ENCODE data around the gene FUT2. TPM values are rescaled to one million over a fixed set of nuclear protein-coding genes. Genes with fewer than 3 reads are reported as not detected.
A peak's percentile ranks its signal among the peaks of the same experiment; 100 is the strongest.

Gene FUT2
- total and polyA plus RNA-seq, 10 of the 15 experiments (the other 5 are each of a cell fraction or from before 2014, with no cell fraction given): 0.02 to 0.13 (median 0.07) TPM; not detected in 7

DNA sequence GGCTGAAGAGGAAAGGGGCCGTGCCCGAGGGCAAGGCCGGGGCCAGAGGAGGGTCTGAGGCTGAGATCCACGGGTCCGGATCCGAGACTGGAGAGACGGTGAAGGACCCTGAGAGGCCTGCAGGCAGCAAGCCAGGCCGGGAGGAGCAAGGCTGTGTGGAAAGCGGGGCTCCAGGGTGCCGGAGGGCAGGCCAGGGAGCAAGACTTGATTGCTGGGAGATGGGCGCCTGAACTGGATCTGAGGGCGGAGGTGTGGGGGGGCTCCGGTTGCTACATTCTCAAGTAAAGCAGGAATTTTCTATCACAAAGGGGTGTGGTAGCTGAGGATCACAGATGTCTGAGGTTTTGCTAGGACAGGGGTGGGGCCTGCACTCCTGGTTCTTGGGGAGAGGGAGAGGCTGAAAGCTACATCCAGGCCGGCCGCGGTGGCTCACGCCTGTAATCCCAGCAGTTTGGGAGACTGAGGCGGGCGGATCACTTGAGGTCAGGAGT lies 20.0 kb downstream of the FUT2 start:
- TF ChIP-seq TARDBP (IDR thresholded peaks at IDR 0.05; ENCODE audit: borderline replicate concordance) (no peak), STAT1 (conservative IDR thresholded peaks at IDR 0.05) (no peak)
- FAIRE-seq (no peak), ATAC-seq (no peak), DNase-seq (ENCODE audit: low read depth, low spot score) (no peak)
- in situ Hi-C loops (cut with MboI) (no loop called here), intact Hi-C loops (cut with micrococcal nuclease; ENCODE audit: unreplicated experiment) (no loop called here)
- Histone ChIP-seq H3K4me3 (no peak overlapping the region), H3K27me3 (replicated peaks in 1 of 2; ENCODE audit: control insufficient read depth in 2 of 2, insufficient read depth in 2 of 2, low read length in 1 of 2) (no peaks in the 10 kb centered on the region), H3K36me3 (ENCODE audit: control insufficient read depth in 2 of 2, insufficient read depth in 2 of 2, low read length in 1 of 2) (no peaks in the 10 kb centered on the region), H4K20me1 (ENCODE audit: control insufficient read depth, insufficient read depth) (no peaks in the 10 kb centered on the region), H3K79me2 (ENCODE audit: control insufficient read depth, insufficient read depth, low read length) (no peaks in the 10 kb centered on the region), H3K9ac (ENCODE audit: control insufficient read depth, insufficient read depth, low read length) (no peak overlapping the region), H2AFZ (ENCODE audit: control insufficient read depth, low read depth, low read length) (no peak overlapping the region), H3K27ac (ENCODE audit: control insufficient read depth, insufficient read depth) (no peak overlapping the region), H3K4me1 (ENCODE audit: control insufficient read depth, insufficient read depth, low read length) (peaks cover 16% of the 10 kb centered on the region), H3K4me2 (ENCODE audit: control insufficient read depth, insufficient read depth) (peak overlapping the region; percentile 89), H3K9me3 (replicated peaks; ENCODE audit: control insufficient read depth, insufficient read depth, low read length) (no peaks in the 10 kb centered on the region; the same call in 2 of the 3 replicates)
- ChIA-PET RAD21 (ENCODE audit: unreplicated experiment) (no interaction called here), SMC1A (ENCODE audit: uncharacterized antibody, unreplicated experiment) (no interaction called here), CTCF (interaction anchor here (1.8 kb wide), 1 partner anchor 40 kb away, joined by 6 read pairs; no protein-coding TSS in a partner anchor), POLR2A (no interaction called here)
- WGBS (ENCODE audit: insufficient coverage, insufficient replicate concordance, low lambda C conversion rate, missing lambda C conversion rate): 81% methylated on average over 19 of the region's 19 CpGs
- BruUV-seq (replicated peaks): no TSS peak

DNA sequence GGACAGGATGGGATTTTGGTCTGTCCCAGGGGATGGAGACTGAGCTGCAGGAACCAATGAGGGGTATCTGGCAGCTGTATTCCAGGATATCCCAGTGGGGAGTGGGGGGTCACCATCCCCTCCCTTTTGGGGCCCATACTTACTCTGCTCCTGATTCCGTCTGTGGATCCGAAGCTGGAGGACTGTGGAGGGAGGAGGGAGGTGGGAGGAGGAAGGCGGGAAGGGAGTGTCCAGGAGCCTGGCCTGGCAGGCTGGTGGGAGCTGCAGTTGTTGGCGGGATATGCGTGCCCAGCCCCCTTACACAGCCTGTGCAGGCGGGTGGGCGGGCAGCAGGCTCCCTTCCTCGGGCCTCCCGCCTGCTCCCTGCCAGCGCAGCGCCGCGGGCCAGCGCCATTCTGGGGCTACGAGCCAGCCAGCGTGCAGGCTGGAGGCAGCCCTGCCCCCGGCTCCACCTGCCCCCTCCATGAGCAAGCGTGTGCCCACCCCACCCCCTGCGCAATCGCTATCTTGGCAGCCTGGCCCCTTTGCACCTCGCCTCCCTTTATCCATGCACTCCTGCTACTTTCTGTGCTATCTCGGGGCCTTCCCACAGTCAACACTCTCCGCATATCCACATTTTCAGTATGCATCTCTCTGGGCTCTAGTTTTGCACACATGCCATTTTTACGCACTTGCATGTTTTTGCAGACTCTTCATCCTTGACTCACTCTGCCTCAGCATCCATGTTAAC lies 21.0 kb downstream of the FUT2 start:
- DNase-seq (ENCODE audit: low read depth, low spot score) (no peak), FAIRE-seq (no peak), ATAC-seq (no peak)
- Histone ChIP-seq H3K36me3 (ENCODE audit: control insufficient read depth in 2 of 2, insufficient read depth in 2 of 2, low read length in 1 of 2) (no peaks in the 10 kb centered on the region), H3K9me3 (replicated peaks; ENCODE audit: control insufficient read depth, insufficient read depth, low read length) (no peaks in the 10 kb centered on the region), H3K27me3 (replicated peaks in 1 of 2; ENCODE audit: control insufficient read depth in 2 of 2, insufficient read depth in 2 of 2, low read length in 1 of 2) (no peaks in the 10 kb centered on the region), H2AFZ (ENCODE audit: control insufficient read depth, low read depth, low read length) (no peak overlapping the region), H3K9ac (ENCODE audit: control insufficient read depth, insufficient read depth, low read length) (no peak overlapping the region), H3K4me2 (ENCODE audit: control insufficient read depth, insufficient read depth) (no peak overlapping the region), H3K27ac (ENCODE audit: control insufficient read depth, insufficient read depth) (no peak overlapping the region), H3K4me1 (ENCODE audit: control insufficient read depth, insufficient read depth, low read length) (peaks cover 20% of the 10 kb centered on the region), H3K4me3 (no peak overlapping the region), H3K79me2 (ENCODE audit: control insufficient read depth, insufficient read depth, low read length) (no peaks in the 10 kb centered on the region), H4K20me1 (ENCODE audit: control insufficient read depth, insufficient read depth) (no peaks in the 10 kb centered on the region)
- no TSS peak for BruUV-seq (replicated peaks)
- ChIA-PET POLR2A (interaction anchor here (0.5 to 0.6 kb wide), 2 partner anchors 84 to 292 kb away, joined by 3 to 5 read pairs; no protein-coding TSS in a partner anchor), CTCF (interaction anchor here (1.8 kb wide), 1 partner anchor 41 kb away, joined by 6 read pairs; no protein-coding TSS in a partner anchor), RAD21 (ENCODE audit: unreplicated experiment) (interaction anchor here (0.7 kb wide), 1 partner anchor 17 kb away, joined by 4 read pairs; no protein-coding TSS in a partner anchor), SMC1A (ENCODE audit: uncharacterized antibody, unreplicated experiment) (no interaction called here)
- in situ Hi-C loops (cut with MboI) (no loop called here), intact Hi-C loops (cut with micrococcal nuclease; ENCODE audit: unreplicated experiment) (no loop called here)
- WGBS (ENCODE audit: insufficient coverage, insufficient replicate concordance, low lambda C conversion rate, missing lambda C conversion rate): 53% methylated on average over 18 of the region's 24 CpGs
- TF ChIP-seq, protein P1, sequence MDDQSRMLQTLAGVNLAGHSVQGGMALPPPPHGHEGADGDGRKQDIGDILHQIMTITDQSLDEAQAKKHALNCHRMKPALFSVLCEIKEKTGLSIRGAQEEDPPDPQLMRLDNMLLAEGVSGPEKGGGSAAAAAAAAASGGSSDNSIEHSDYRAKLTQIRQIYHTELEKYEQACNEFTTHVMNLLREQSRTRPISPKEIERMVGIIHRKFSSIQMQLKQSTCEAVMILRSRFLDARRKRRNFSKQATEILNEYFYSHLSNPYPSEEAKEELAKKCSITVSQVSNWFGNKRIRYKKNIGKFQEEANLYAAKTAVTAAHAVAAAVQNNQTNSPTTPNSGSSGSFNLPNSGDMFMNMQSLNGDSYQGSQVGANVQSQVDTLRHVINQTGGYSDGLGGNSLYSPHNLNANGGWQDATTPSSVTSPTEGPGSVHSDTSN (IDR thresholded peaks at IDR 0.05; ENCODE audit: insufficient replicate concordance, low read depth, low read length): no peak
- TF ChIP-seq, protein P2, sequence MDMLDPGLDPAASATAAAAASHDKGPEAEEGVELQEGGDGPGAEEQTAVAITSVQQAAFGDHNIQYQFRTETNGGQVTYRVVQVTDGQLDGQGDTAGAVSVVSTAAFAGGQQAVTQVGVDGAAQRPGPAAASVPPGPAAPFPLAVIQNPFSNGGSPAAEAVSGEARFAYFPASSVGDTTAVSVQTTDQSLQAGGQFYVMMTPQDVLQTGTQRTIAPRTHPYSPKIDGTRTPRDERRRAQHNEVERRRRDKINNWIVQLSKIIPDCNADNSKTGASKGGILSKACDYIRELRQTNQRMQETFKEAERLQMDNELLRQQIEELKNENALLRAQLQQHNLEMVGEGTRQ (IDR thresholded peaks at IDR 0.05; ENCODE audit: borderline replicate concordance, low read depth, low read length): no peak
- TF ChIP-seq, protein P3, sequence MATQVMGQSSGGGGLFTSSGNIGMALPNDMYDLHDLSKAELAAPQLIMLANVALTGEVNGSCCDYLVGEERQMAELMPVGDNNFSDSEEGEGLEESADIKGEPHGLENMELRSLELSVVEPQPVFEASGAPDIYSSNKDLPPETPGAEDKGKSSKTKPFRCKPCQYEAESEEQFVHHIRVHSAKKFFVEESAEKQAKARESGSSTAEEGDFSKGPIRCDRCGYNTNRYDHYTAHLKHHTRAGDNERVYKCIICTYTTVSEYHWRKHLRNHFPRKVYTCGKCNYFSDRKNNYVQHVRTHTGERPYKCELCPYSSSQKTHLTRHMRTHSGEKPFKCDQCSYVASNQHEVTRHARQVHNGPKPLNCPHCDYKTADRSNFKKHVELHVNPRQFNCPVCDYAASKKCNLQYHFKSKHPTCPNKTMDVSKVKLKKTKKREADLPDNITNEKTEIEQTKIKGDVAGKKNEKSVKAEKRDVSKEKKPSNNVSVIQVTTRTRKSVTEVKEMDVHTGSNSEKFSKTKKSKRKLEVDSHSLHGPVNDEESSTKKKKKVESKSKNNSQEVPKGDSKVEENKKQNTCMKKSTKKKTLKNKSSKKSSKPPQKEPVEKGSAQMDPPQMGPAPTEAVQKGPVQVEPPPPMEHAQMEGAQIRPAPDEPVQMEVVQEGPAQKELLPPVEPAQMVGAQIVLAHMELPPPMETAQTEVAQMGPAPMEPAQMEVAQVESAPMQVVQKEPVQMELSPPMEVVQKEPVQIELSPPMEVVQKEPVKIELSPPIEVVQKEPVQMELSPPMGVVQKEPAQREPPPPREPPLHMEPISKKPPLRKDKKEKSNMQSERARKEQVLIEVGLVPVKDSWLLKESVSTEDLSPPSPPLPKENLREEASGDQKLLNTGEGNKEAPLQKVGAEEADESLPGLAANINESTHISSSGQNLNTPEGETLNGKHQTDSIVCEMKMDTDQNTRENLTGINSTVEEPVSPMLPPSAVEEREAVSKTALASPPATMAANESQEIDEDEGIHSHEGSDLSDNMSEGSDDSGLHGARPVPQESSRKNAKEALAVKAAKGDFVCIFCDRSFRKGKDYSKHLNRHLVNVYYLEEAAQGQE (IDR thresholded peaks at IDR 0.05; ENCODE audit: low read depth, low read length): no peak
- TF ChIP-seq, protein P4, sequence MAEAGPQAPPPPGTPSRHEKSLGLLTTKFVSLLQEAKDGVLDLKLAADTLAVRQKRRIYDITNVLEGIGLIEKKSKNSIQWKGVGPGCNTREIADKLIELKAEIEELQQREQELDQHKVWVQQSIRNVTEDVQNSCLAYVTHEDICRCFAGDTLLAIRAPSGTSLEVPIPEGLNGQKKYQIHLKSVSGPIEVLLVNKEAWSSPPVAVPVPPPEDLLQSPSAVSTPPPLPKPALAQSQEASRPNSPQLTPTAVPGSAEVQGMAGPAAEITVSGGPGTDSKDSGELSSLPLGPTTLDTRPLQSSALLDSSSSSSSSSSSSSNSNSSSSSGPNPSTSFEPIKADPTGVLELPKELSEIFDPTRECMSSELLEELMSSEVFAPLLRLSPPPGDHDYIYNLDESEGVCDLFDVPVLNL (IDR thresholded peaks at IDR 0.05; ENCODE audit: low read depth, low read length): no peak
- TF ChIP-seq SMAD1 (IDR thresholded peaks at IDR 0.05; ENCODE audit: low read depth, partially characterized antibody) (no peak), MTA3 (IDR thresholded peaks at IDR 0.05; ENCODE audit: borderline replicate concordance, low read length) (no peak), TARDBP (IDR thresholded peaks at IDR 0.05; ENCODE audit: borderline replicate concordance) (no peak)

All from GM12878 (cell line).